Stimulated activated CD8-positive, alpha-beta memory T cell treated with anti-CD3 and anti-CD28 coated beads, Interleukin-12 subunit alpha, Interleukin-12 subunit beta, amount 100 ng/mL, for 24 hours (primary cell): ENCODE measurements around the gene HCFC2.
"Not testable (repeated sequence)": the region's sequence is repeated elsewhere in the genome, so short reads cannot be mapped to it uniquely, and the experiment has no call there.

Experiments used
- DNase-seq: peaks from one replicate; pipeline ENCODE4 v3.0.0-alpha.2; 2020; ENCODE audit errors: extremely low read depth

HCFC2 gene

GRCh38 chr12:104057771-104058197, 6.5 kb upstream of the HCFC2 start:
- DNase-seq = no peak

DNA sequence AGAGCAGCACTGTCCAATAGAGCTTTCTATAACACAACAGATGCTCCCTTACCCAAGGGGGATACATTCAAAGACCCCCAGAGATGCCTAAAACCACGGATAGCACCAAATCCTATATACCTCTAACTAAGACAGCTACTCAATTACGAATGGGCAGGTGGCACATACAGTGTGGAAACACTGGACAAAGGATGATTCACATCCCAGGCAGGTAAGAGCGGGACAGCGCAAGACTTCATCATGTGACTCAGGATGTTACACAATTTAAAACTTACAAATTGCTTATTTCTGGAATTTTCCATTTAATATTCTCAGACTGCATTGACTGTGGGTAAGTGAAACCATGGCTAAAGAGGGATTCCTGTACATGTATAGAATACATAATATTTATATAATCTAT, 5.5 kb upstream of the HCFC2 start:
- no peak for DNase-seq

- no peak for DNase-seq
These were observed 4.4 kb upstream of the HCFC2 start for GRCh38 chr12:104059963-104060362.

GRCh38 chr12:104060791-104061190, 3.5 kb upstream of the HCFC2 start:
- DNase-seq = no peak

- DNase-seq = no peak
These were observed 660 bp upstream of the HCFC2 start for GRCh38 chr12:104063712-104064030.

DNA sequence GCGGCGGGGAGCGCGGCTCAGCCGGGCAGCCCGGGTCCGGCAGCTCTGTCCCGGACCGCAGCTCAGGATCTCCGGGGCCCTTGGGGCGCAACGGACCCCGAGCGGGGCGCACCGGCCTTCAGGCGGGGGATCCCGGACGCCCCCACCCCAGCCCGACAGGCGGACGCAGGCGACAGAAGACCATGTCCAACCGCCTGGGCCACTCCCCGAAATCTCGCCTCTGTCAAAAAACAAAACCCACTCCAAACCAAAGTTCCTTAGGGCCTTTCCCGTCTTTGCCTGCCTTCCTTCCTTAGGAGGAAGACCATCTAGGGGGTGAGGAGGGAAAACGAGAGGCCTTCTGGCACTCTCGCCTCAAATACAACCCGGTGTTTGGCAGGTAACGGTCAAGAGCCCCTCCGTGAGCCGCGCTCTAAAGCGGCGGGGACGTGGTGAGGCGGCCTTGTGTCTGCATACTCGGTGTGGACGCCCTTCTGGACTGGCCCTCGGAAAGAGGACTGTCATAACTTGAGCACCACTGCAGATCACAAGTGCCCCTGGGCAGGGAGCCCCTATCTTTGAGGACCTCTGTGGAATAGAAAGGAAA, 604 bp downstream of the HCFC2 start:
- DNase-seq = no peak

- DNase-seq = no peak
These were observed 7.8 kb downstream of the HCFC2 start for GRCh38 chr12:104072099-104072498.

GRCh38 chr12:104073699-104074098, 9.4 kb downstream of the HCFC2 start:
- DNase-seq = no peak

DNA sequence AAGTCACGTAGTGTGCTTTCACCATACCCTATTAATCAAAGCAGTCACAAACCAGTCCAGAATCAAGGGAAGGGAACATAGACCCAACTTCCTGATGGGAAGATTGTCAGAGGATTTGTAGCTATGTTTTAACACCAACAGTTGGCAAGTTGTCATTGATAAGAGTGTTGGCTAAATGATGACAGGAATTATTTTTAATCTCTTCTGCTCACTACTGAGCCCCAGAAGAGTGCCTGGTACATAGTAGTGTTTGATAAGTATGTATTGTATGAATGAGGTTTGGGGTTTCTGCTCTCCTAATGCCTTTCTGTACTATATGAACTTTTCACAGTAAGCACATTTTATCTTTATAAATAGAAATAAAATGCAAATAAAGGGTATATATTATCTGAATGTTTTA, 14.7 kb downstream of the HCFC2 start:
- DNase-seq = no peak

DNA sequence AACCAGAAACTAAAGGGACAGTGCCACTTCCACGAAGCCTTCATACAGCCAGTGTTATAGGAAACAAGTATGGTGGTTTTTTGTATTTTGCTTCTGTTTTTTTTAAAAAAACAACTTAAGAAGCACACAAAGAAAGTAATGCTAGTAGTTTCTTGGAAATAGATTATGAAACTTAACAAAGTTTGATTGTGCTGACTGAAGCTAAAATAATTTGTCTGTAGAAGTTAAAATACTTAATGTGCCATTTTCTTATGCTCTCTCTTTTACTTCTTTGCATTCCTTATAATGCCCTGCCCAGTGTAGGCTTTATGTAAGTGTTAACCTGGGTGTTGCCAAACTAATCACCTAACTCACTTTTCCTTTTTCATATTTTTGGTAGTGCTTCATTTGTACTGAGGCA, 16.4 kb downstream of the HCFC2 start:
- DNase-seq = no peak

- DNase-seq = no peak
These were observed 19.6 kb downstream of the HCFC2 start for GRCh38 chr12:104083769-104084475.

DNA sequence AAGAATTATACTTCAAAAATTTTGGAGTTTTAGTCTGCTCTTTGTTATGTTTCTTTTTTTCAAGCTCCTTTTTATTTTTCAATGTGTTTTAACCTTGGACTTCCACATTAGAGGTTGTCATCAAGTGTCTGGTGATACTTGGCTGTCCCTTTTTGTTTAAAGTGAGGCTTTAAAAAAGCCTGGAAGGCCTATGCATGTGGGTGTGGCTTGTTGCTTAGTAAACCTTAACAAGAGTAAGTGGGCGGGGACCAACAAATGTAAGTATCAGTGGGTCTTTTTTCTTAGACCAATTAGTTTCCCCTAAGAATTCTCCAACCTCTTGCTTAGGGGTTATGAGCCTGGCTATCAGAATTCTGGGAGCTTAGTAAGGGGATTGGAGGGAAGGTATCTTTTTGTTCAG, 26.4 kb downstream of the HCFC2 start:
- DNase-seq = no peak

GRCh38 chr12:104091136-104091535, 26.8 kb downstream of the HCFC2 start:
- DNase-seq = no peak

- DNase-seq = no peak
These were observed 30.0 kb downstream of the HCFC2 start for GRCh38 chr12:104094284-104094683.

GRCh38 chr12:104095289-104095688, 31.0 kb downstream of the HCFC2 start:
- DNase-seq = no peak

- no peak for DNase-seq
These were observed 33.6 kb downstream of the HCFC2 start for GRCh38 chr12:104097954-104098353.

DNA sequence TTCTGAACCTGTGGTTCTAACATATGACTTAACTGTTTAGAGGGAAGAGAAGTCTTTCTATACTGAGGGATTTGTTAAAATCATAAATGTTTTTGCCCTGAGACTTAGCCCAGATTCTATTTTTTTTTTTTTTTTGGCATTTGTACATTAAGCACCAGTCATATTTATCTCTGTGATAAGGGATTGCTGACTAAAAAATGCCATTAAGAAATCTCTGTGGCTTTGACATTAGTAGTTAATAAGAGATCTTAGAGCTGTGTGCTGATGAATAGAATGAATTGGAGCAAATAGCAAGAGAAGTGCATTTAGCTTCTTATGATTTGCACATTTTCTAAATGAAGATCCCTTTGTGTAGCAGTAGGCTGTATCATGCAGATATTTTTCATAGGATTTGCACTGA, 41.1 kb downstream of the HCFC2 start:
- no peak for DNase-seq

- DNase-seq = no peak
These were observed 42.6 kb downstream of the HCFC2 start for GRCh38 chr12:104106965-104107364.

GRCh38 chr12:104108755-104109445, 44.6 kb downstream of the HCFC2 start:
- peak; percentile 63 for DNase-seq

DNA sequence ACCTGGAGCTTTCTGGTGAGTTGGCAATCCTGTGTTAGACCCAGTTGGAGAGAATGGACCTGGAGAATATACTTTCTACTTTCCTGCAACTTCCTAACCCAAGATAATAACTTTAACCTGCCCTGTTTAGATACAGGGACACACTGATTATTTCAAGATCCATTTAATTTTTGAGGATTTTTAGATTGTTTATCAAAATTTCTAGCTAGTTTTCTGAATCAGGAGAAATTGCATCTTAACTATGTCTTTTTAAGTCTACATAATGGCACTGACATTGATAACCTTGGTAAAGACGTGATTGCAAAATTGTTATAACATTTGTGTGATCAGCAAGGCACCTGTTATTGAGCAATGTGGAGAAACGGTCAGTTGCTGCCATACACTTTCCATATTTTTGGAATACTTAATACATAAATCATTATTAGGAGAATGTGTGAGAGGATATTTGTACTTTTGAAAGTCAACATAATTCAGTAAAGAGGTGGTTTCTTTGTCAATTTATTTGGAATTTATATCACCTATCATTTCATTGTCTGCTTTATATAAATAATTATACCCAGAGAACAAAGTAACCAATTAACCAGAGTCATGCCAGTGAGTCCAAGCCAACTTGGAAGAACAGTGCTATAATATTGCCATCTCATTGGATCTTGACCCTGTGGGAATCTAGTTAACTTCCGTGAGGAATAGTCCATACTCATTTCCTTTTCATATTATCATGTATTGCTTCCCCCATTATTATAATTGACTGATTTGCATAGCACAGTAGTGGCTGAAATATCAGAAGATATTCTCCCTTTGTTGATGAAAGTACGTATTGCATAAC, 45.3 kb downstream of the HCFC2 start:
- DNase-seq = no peak

- DNase-seq = not testable (repeated sequence)
These were observed 50.7 kb downstream of the HCFC2 start for GRCh38 chr12:104114834-104115586.

GRCh38 chr12:104115587-104115975, 51.2 kb downstream of the HCFC2 start:
- no peak for DNase-seq
